ENCODE data around the gene GPR78. TPM values are rescaled to one million over a fixed set of nuclear protein-coding genes. Genes with fewer than 3 reads are reported as not detected.
A peak's percentile ranks its signal among the peaks of the same experiment; 100 is the strongest.

GPR78 gene
- total RNA-seq, 1 experiment from 2014 or later: 5.7 TPM

DNA sequence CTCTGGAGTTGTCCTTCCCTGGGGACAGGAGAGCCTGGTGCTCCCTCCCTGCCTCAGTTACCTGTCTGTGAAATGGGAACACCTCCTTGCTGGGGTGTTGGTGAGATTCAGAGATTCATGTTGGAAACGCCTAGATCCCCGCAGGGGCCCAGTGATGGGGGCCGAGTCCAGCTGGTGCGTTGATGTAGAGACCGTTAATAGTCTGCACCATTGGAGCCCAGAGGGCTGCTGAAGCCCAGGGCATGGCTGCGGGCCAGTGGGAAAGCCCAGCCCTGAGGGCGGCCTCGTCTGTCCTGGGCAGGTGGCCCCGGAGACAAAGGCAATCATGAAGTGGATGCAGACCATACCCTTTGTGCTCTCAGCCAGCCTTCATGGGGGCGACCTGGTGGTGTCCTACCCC, 26.8 kb downstream of the GPR78 start:
- Mint-ChIP-seq H3K27me3 (ENCODE audit: low read depth) (peaks cover 3% of the 10 kb centered on the region; the same call in 1 of the 2 replicates), H3K36me3 (peaks cover 3% of the 10 kb centered on the region; the same call in 1 of the 2 replicates), H3K9me3 (no peaks in the 10 kb centered on the region), H3K27ac (no peak overlapping the region), H3K4me1 (no peaks in the 10 kb centered on the region), H3K4me3 (no peak overlapping the region)
- ChIA-PET POLR2A (interaction anchor here (1.0 kb wide), 1 partner anchor 14 kb away, joined by 3 read pairs; the partner anchor contains the start of gene CPZ), CTCF (interaction anchor here (0.5 to 2.8 kb wide), 102 partner anchors 9 to 1098 kb away, joined by 3 to 45 read pairs (median 4); partner anchors contain the start of genes CPZ, GPR78 and HTRA3)
- TF ChIP-seq ZNF425 (CRISPR knock-in tag; conservative IDR thresholded peaks at IDR 0.05) (no peak), ESRRA (CRISPR knock-in tag; IDR thresholded peaks at IDR 0.05; ENCODE audit: borderline replicate concordance) (no peak), GTF2I (CRISPR knock-in tag; conservative IDR thresholded peaks at IDR 0.05) (no peak)
- ATAC-seq: 0 out of 2 replicates have a peak, but pooled peaks have one; percentile 4
- DNase-seq (ENCODE audit: low spot score): no peak

- ChIA-PET POLR2A (interaction anchor here (1.0 kb wide), 1 partner anchor 15 kb away, joined by 3 read pairs; the partner anchor contains the start of gene CPZ), CTCF (interaction anchor here (0.5 to 2.8 kb wide), 106 partner anchors 10 to 1097 kb away, joined by 3 to 45 read pairs (median 4); partner anchors contain the start of genes CPZ, GPR78 and HTRA3)
- Mint-ChIP-seq H3K9me3 (no peaks in the 10 kb centered on the region), H3K4me3 (no peak overlapping the region), H3K36me3 (peaks cover 3% of the 10 kb centered on the region; the same call in 1 of the 2 replicates), H3K27me3 (ENCODE audit: low read depth) (peaks cover 3% of the 10 kb centered on the region; the same call in 1 of the 2 replicates), H3K4me1 (no peaks in the 10 kb centered on the region), H3K27ac (no peak overlapping the region)
- DNase-seq (ENCODE audit: low spot score) (peak; percentile 89), ATAC-seq (peak; percentile 88)
- TF ChIP-seq, protein P1, sequence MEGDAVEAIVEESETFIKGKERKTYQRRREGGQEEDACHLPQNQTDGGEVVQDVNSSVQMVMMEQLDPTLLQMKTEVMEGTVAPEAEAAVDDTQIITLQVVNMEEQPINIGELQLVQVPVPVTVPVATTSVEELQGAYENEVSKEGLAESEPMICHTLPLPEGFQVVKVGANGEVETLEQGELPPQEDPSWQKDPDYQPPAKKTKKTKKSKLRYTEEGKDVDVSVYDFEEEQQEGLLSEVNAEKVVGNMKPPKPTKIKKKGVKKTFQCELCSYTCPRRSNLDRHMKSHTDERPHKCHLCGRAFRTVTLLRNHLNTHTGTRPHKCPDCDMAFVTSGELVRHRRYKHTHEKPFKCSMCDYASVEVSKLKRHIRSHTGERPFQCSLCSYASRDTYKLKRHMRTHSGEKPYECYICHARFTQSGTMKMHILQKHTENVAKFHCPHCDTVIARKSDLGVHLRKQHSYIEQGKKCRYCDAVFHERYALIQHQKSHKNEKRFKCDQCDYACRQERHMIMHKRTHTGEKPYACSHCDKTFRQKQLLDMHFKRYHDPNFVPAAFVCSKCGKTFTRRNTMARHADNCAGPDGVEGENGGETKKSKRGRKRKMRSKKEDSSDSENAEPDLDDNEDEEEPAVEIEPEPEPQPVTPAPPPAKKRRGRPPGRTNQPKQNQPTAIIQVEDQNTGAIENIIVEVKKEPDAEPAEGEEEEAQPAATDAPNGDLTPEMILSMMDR (IDR thresholded peaks at IDR 0.05): peak; percentile 98
- TF ChIP-seq HMGXB4 (CRISPR knock-in tag; IDR thresholded peaks at IDR 0.05): peak; percentile 51; the same call in 1 of the 2 replicates
- no peak for TF ChIP-seq HMGA2 (CRISPR knock-in tag; IDR thresholded peaks at IDR 0.05)
- peak; percentile 74 for TF ChIP-seq MAX (CRISPR knock-in tag; IDR thresholded peaks at IDR 0.05)
- peak; percentile 50 for TF ChIP-seq ZNF423 (CRISPR knock-in tag; IDR thresholded peaks at IDR 0.05)
Observed at GRCh38 chr4:8607603-8608481, 27.6 kb downstream of the GPR78 start.

DNA sequence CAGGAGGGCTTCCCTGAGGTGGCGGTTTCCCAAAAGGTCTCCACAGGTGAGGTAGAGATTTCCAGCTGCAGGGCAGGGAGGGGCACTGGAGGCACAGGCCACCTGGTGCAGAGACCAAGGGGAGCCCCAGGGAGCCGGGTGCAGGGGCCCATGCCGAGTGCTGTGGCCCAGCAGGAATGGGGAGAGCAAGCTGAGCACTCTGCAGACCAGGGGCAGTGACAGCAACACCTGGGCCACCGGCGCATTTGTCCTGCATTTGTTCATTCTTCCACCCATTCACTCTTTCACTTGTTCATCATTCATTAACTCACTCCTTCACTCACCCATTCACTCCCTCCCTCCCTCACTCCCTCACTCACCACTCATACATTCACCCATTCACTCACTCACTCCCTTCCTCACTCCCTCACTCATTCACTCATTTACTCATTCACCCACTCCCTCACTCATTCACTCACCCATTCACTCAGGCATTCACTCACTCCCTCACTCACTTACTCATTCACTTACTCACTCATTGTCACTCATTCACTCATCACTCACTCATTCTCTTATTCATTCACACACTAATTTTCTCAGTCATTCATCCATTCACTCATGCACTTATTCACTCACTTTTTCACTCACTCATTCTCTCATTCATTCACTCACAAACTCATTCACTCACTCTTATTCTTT, 28.7 kb downstream of the GPR78 start:
- no peak overlapping the region for H3K4me3 Mint-ChIP-seq
- POLR2A ChIA-PET: no interaction called here
- peaks cover 3% of the 10 kb centered on the region; the same call in 1 of the 2 replicates for H3K36me3 Mint-ChIP-seq
- TF ChIP-seq TEAD4 (CRISPR knock-in tag; IDR thresholded peaks at IDR 0.05): no peak
- no peak for TF ChIP-seq TEAD1 (CRISPR knock-in tag; IDR thresholded peaks at IDR 0.05)
- TF ChIP-seq ATF2 (CRISPR knock-in tag; IDR thresholded peaks at IDR 0.05; ENCODE audit: borderline replicate concordance, low read depth): no peak
- no peak for TF ChIP-seq NFATC4 (CRISPR knock-in tag; IDR thresholded peaks at IDR 0.05)
- TF ChIP-seq, protein P1 (IDR thresholded peaks at IDR 0.05): no peak
- no peak for TF ChIP-seq OVOL2 (CRISPR knock-in tag; IDR thresholded peaks at IDR 0.05; ENCODE audit: borderline replicate concordance)
- no peak for TF ChIP-seq SMAD3 (CRISPR knock-in tag; IDR thresholded peaks at IDR 0.05; ENCODE audit: borderline replicate concordance)
- TF ChIP-seq ERG (CRISPR knock-in tag; IDR thresholded peaks at IDR 0.05): no peak
- no peaks in the 10 kb centered on the region for H3K4me1 Mint-ChIP-seq
- H3K27ac Mint-ChIP-seq: no peak overlapping the region
- no peaks in the 10 kb centered on the region for H3K9me3 Mint-ChIP-seq
- DNase-seq (ENCODE audit: low spot score) (no peak), ATAC-seq (no peak)
- CTCF ChIA-PET: interaction anchor here (1.7 to 2.8 kb wide), 6 partner anchors 11 to 308 kb away, joined by 13 to 39 read pairs (median 26); no protein-coding TSS in a partner anchor
- H3K27me3 Mint-ChIP-seq (ENCODE audit: low read depth): peaks cover 3% of the 10 kb centered on the region; the same call in 1 of the 2 replicates
